ENCODE data around the gene EFCAB11. TPM values are rescaled to one million over a fixed set of nuclear protein-coding genes. Genes with fewer than 3 reads are reported as not detected.
"Not testable (repeated sequence)": the region's sequence is repeated elsewhere in the genome, so short reads cannot be mapped to it uniquely, and the experiment has no call there.

Gene EFCAB11
- polyA plus RNA-seq, 1 experiment, result 2.2 TPM

DNA sequence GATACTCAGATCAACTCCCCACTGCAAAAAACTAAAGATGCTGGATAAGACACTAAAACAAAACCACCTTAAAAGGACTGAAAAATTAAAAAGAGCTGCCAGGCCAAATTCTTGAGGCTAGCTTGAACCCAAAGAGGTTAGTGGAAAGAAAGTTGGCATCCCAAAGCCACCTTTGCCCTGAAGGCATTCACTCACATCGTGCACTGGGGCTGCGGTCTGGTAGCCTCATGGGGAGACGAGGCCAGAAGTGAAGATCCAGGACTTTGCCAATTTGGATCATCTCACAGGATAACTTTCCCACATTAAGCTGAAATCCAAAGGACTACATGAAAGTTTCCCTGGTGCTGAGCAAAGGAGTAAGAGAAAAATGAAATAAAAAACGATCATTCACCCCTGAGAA lies 63.9 kb downstream of the EFCAB11 start:
- CTCF ChIA-PET, result interaction anchor here (0.7 kb wide), 1 partner anchor 1004 kb away, joined by 3 read pairs; no protein-coding TSS in a partner anchor
- DNase-seq (ENCODE audit: low read depth), result no peak
- Histone ChIP-seq H3K36me3 (ENCODE audit: control insufficient read depth, insufficient read depth, low read length) (no peaks in the 10 kb centered on the region), H3K27me3 (ENCODE audit: control insufficient read depth, insufficient read depth, low read length) (no peaks in the 10 kb centered on the region), H3K4me3 (ENCODE audit: low read depth, low read length) (no peak overlapping the region)
- POLR2A ChIA-PET, result no interaction called here
- TF ChIP-seq, protein P1, sequence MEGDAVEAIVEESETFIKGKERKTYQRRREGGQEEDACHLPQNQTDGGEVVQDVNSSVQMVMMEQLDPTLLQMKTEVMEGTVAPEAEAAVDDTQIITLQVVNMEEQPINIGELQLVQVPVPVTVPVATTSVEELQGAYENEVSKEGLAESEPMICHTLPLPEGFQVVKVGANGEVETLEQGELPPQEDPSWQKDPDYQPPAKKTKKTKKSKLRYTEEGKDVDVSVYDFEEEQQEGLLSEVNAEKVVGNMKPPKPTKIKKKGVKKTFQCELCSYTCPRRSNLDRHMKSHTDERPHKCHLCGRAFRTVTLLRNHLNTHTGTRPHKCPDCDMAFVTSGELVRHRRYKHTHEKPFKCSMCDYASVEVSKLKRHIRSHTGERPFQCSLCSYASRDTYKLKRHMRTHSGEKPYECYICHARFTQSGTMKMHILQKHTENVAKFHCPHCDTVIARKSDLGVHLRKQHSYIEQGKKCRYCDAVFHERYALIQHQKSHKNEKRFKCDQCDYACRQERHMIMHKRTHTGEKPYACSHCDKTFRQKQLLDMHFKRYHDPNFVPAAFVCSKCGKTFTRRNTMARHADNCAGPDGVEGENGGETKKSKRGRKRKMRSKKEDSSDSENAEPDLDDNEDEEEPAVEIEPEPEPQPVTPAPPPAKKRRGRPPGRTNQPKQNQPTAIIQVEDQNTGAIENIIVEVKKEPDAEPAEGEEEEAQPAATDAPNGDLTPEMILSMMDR (IDR thresholded peaks at IDR 0.05; ENCODE audit: insufficient read depth, low read depth, low read length), result no peak

DNA sequence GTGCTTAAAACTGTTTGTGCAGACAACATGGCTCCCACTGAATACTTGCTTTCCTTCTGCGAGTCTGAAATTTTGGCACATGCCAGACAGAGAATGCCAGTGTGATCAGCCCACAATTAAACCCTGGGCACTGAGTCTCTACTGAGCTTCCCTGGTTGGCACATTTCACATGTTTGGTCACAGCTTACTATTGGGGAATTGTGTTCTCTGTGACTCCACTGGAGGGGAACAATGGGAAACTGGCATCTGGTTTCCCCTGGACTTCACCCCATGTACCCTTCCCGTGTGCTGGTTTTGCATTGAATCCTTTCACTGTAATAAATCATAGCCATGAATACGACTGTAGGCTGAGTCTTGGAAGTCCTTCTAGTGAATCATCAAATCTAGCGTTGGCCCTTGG lies 64.9 kb downstream of the EFCAB11 start:
- Histone ChIP-seq H3K4me3 (ENCODE audit: low read depth, low read length) (no peak overlapping the region), H3K36me3 (ENCODE audit: control insufficient read depth, insufficient read depth, low read length) (no peaks in the 10 kb centered on the region), H3K27me3 (ENCODE audit: control insufficient read depth, insufficient read depth, low read length) (no peaks in the 10 kb centered on the region)
- ChIA-PET CTCF (interaction anchor here (0.7 kb wide), 1 partner anchor 1003 kb away, joined by 3 read pairs; no protein-coding TSS in a partner anchor), POLR2A (no interaction called here)
- TF ChIP-seq, protein P1 (IDR thresholded peaks at IDR 0.05; ENCODE audit: insufficient read depth, low read depth, low read length), result no peak
- DNase-seq (ENCODE audit: low read depth), result no peak

DNA sequence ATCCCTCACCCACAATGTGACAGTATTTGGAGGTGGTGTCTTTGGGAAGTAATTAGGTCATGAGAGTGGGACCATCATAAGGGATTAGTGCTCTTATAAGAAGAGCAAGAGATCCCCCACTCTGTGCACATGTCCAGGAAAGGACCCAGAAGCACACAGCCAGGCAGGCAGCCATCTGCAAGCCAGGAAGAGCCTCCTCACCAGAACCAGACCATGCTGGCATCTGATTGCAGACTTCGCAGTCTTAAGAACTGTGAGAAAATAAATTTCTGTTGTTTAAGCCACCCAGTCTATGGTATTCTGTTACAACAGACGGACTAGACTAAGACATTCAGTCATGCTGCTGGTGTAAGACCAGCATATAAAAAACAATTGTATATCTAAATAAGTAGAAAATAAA lies 69.8 kb downstream of the EFCAB11 start:
- TF ChIP-seq, protein P1 (IDR thresholded peaks at IDR 0.05; ENCODE audit: insufficient read depth, low read depth, low read length), result no peak
- ChIA-PET CTCF (no interaction called here), POLR2A (no interaction called here)
- Histone ChIP-seq H3K36me3 (ENCODE audit: control insufficient read depth, insufficient read depth, low read length) (no peaks in the 10 kb centered on the region), H3K27me3 (ENCODE audit: control insufficient read depth, insufficient read depth, low read length) (no peaks in the 10 kb centered on the region), H3K4me3 (ENCODE audit: low read depth, low read length) (no peak overlapping the region)
- DNase-seq (ENCODE audit: low read depth), result no peak

DNA sequence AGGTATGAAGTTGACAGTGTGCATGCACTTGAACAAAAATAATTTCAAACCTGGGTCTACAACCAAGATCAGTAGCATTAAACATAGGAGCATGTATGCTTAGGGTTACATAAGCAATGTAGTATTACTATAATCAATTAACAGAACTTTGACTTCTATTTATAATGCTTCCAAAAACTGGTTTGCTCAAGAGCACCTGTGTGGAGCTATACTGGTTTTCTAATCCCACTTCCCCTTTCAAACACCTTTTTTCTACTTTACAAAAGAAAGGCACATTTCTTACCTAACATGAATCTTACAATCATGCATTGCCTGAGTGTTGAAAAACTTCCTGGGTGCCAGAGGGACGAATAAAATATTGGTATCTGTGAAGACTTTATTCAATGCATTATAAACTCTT lies 72.7 kb downstream of the EFCAB11 start:
- ChIA-PET CTCF (no interaction called here), POLR2A (no interaction called here)

DNA sequence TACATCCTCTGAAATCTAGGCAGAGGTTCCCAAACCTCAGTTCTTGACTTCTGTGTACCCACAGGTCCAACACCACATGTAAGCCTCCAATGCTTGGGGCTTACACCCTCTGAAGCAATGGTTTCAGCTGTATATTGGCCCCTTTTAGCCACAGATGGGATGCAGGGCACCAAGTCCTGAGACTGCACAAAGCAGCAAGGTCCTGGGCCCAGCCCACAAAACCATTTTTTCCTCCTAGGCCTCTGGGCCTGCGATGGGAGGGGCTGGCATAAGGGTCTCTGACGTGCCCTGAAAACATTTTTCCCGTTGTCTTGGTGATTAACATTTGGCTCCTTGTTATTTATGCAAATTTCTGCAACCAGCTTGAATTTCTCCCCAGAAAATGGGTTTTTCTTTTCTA lies 80.4 kb downstream of the EFCAB11 start:
- CTCF ChIA-PET, POLR2A ChIA-PET: not testable (repeated sequence)

More for the DNA sequence above, 72.7 kb downstream of the EFCAB11 start:
- TF ChIP-seq, protein P1 (IDR thresholded peaks at IDR 0.05; ENCODE audit: insufficient read depth, low read depth, low read length), result no peak
- no peak for DNase-seq (ENCODE audit: low read depth)
- no peaks in the 10 kb centered on the region for H3K27me3 ChIP-seq (ENCODE audit: control insufficient read depth, insufficient read depth, low read length)
- H3K4me3 ChIP-seq (ENCODE audit: low read depth, low read length), result no peak overlapping the region
- H3K36me3 ChIP-seq (ENCODE audit: control insufficient read depth, insufficient read depth, low read length), result no peaks in the 10 kb centered on the region

DNA sequence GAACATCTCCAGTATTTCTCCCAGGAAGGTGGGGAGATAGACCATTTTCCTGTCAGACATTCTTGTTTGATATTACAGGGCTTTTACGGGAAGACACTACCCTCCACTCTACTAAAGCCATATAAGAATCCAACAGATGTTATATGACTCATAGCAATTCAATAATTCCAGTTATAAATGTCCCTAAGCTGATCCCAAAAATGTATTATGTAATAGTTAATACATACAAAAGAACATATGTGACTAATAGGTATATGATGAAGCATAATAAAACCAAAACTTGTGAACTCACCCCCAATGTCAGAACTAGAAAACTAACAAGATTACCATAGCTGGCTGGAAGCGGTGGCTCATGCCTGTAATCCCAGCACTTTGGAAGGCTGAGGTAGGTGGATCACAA lies 84.2 kb downstream of the EFCAB11 start:
- no peak for DNase-seq (ENCODE audit: low read depth)
- TF ChIP-seq, protein P1 (IDR thresholded peaks at IDR 0.05; ENCODE audit: insufficient read depth, low read depth, low read length), result no peak
- H3K36me3 ChIP-seq (ENCODE audit: control insufficient read depth, insufficient read depth, low read length), result no peaks in the 10 kb centered on the region
- H3K4me3 ChIP-seq (ENCODE audit: low read depth, low read length), result no peak overlapping the region
- H3K27me3 ChIP-seq (ENCODE audit: control insufficient read depth, insufficient read depth, low read length), result no peaks in the 10 kb centered on the region
- ChIA-PET CTCF (interaction anchor here (0.7 kb wide), 1 partner anchor 12 kb away, joined by 3 read pairs; no protein-coding TSS in a partner anchor), POLR2A (interaction anchor here (0.6 kb wide), 1 partner anchor 13 kb away, joined by 3 read pairs; no protein-coding TSS in a partner anchor)

More for the DNA sequence above, 80.4 kb downstream of the EFCAB11 start:
- not testable (repeated sequence) for DNase-seq (ENCODE audit: low read depth); H3K36me3 ChIP-seq (ENCODE audit: control insufficient read depth, insufficient read depth, low read length); H3K27me3 ChIP-seq (ENCODE audit: control insufficient read depth, insufficient read depth, low read length); H3K4me3 ChIP-seq (ENCODE audit: low read depth, low read length)
